HEK293T (cell line): ENCODE measurements around the gene ASAP2.

ENCODE experiments used
- CTCF ChIA-PET: fragments of 350-600 bp; formaldehyde crosslinking; extraction: SDS; loops from one replicate; lab custom pipeline; 2021; ENCODE audit warnings: antibody characterized with exemption, inconsistent platforms; lab: Yijun Ruan, JAX
- POLR2A ChIA-PET: fragments of 350-600 bp; formaldehyde crosslinking; extraction: SDS; loops from one replicate; lab custom pipeline; 2020; ENCODE audit warnings: antibody characterized with exemption, inconsistent platforms; lab: Yijun Ruan, JAX
- DNase-seq: peaks from one replicate; pipeline ENCODE4 v3.0.0; 2012; ENCODE audit warnings: mixed read lengths; ENCODE audit errors: extremely low spot score
- ARNT ChIP-seq: fragments of 450-650 bp; IDR thresholded peaks from 2 replicates; pipeline ENCODE4 v1.6.1; 2017; ENCODE audit warnings: mild to moderate bottlenecking
- BHLHE40 ChIP-seq: fragments of 450-650 bp; IDR thresholded peaks from 2 replicates; pipeline ENCODE4 v1.6.1; 2016; ENCODE audit warnings: mild to moderate bottlenecking, moderate library complexity, borderline replicate concordance
- CTBP1 ChIP-seq: fragments of 450-650 bp; IDR thresholded peaks from 2 replicates; pipeline ENCODE4 v1.6.1; 2016; ENCODE audit warnings: borderline replicate concordance
- ELF4 ChIP-seq: fragments of 450-650 bp; IDR thresholded peaks from 2 replicates; pipeline ENCODE4 v1.6.1; 2017; ENCODE audit warnings: antibody characterized with exemption
- FOXA1 ChIP-seq: fragments of 450-650 bp; IDR thresholded peaks from 2 replicates; pipeline ENCODE4 v1.6.1; 2016; ENCODE audit warnings: mild to moderate bottlenecking
- FOXK2 ChIP-seq: fragments of 450-650 bp; IDR thresholded peaks from 2 replicates; pipeline ENCODE4 v1.6.1; 2016; ENCODE audit warnings: mild to moderate bottlenecking
- FOXM1 ChIP-seq: fragments of 450-650 bp; IDR thresholded peaks from 2 replicates; pipeline ENCODE4 v1.6.1; 2017; ENCODE audit warnings: mild to moderate bottlenecking, borderline replicate concordance
- HDGF ChIP-seq: fragments of 450-650 bp; IDR thresholded peaks from 2 replicates; pipeline ENCODE4 v1.6.1; 2017; ENCODE audit warnings: antibody characterized with exemption, borderline replicate concordance
- L3MBTL2 ChIP-seq: fragments of 450-650 bp; conservative IDR thresholded peaks from 2 replicates; pipeline ENCODE4 v1.6.1; 2016; ENCODE audit warnings: mild to moderate bottlenecking
- LEF1 ChIP-seq: fragments of 450-650 bp; IDR thresholded peaks from 2 replicates; pipeline ENCODE4 v1.6.1; 2017; ENCODE audit warnings: mild to moderate bottlenecking, borderline replicate concordance
- NFRKB ChIP-seq: fragments of 450-650 bp; IDR thresholded peaks from 2 replicates; pipeline ENCODE4 v1.6.1; 2016; ENCODE audit warnings: mild to moderate bottlenecking, moderate library complexity
- PKNOX1 ChIP-seq: fragments of 450-650 bp; IDR thresholded peaks from 2 replicates; pipeline ENCODE4 v1.6.1; 2016
- SP1 ChIP-seq: fragments of 450-650 bp; IDR thresholded peaks from 2 replicates; pipeline ENCODE4 v1.6.1; 2017
- SUZ12 ChIP-seq: fragments of 450-650 bp; IDR thresholded peaks from 2 replicates; pipeline ENCODE4 v1.6.1; 2016; ENCODE audit warnings: mild to moderate bottlenecking
- TARDBP ChIP-seq: fragments of 450-650 bp; IDR thresholded peaks from 2 replicates; pipeline ENCODE4 v1.6.1; 2016
- ZNF384 ChIP-seq: fragments of 450-650 bp; IDR thresholded peaks from 2 replicates; pipeline ENCODE4 v1.6.1; 2016

The ASAP2 gene

GRCh38 chr2:9443526-9443925 lies 236.9 kb downstream of the ASAP2 start:
- TF ChIP-seq NFRKB, result no peak
- ChIA-PET CTCF (no interaction called here), POLR2A (no interaction called here)
- no peak for DNase-seq

- POLR2A ChIA-PET, result no interaction called here
- TF ChIP-seq TARDBP (no peak), FOXA1 (no peak), ZNF384 (no peak), FOXK2 (no peak), LEF1 (no peak), NFRKB (no peak), FOXM1 (no peak), ARNT (no peak), ELF4 (no peak), SP1 (no peak), CTBP1 (no peak), L3MBTL2 (no peak), SUZ12 (no peak), HDGF (no peak), BHLHE40 (no peak), PKNOX1 (no peak)
- CTCF ChIA-PET, result no interaction called here
- no peak for DNase-seq
These were observed 238.5 kb downstream of the ASAP2 start for GRCh38 chr2:9445089-9445488.

- DNase-seq, result no peak
- TF ChIP-seq HDGF, result no peak
- no peak for TF ChIP-seq PKNOX1
- no peak for TF ChIP-seq NFRKB
- TF ChIP-seq LEF1, result no peak
- TF ChIP-seq L3MBTL2, result no peak
- no peak for TF ChIP-seq CTBP1
- no peak for TF ChIP-seq SUZ12
- no peak for TF ChIP-seq TARDBP
- no peak for TF ChIP-seq FOXM1
- no peak for TF ChIP-seq ZNF384
- no peak for TF ChIP-seq BHLHE40
- no peak for TF ChIP-seq ARNT
- no peak for TF ChIP-seq FOXK2
- no peak for TF ChIP-seq FOXA1
- TF ChIP-seq ELF4, result no peak
- no peak for TF ChIP-seq SP1
- ChIA-PET CTCF (no interaction called here), POLR2A (no interaction called here)
These were observed 244.6 kb downstream of the ASAP2 start for GRCh38 chr2:9451231-9451630.
